Vagina (tissue), 2 donors: ENCODE measurements around the gene CHST7.

Experiments
- CTCF ChIP-seq, 3 experiments: fragments of 450-650 bp in 2 of 3; fragments of 200-600 bp in 1 of 3; sonication (generic) in 1 of 3; IDR thresholded peaks; one replicate each; pipeline ENCODE4 v1.5.1; 2017 to 2019; ENCODE audit warnings: antibody characterized with exemption in 3 of 3, mild to moderate bottlenecking in 2 of 3, moderate library complexity in 2 of 3
- POLR2AphosphoS5 ChIP-seq, 2 donors: sonication (generic); formaldehyde crosslinking; IDR thresholded peaks; one replicate each; pipeline ENCODE4 v1.9.0; 2017; ENCODE audit warnings: antibody characterized with exemption in 2 of 2, mild to moderate bottlenecking in 2 of 2, low read depth in 1 of 2; ENCODE audit not compliant: insufficient read depth in 1 of 2

- TF ChIP-seq CTCF (IDR thresholded peaks at IDR 0.05) (no peak), POLR2AphosphoS5 (IDR thresholded peaks at IDR 0.05; ENCODE audit: insufficient read depth in 1 of 2, low read depth in 1 of 2) (no peak)
These were observed 64.4 kb downstream of the CHST7 start for GRCh38 chrX:46637938-46638337.
